GM10248 (cell line): ENCODE results near the gene FSD1.

Source experiments
- CTCF ChIA-PET: fragments of 300-600 bp; sonication (Branson Sonifier 250); formaldehyde crosslinking; extraction: SDS; loops from one replicate; lab custom pipeline; 2021; ENCODE audit warnings: antibody characterized with exemption; lab: Yijun Ruan, JAX
- POLR2A ChIA-PET: fragments of 350-650 bp; sonication (Branson Sonifier 250); formaldehyde crosslinking; extraction: SDS; loops from one replicate; lab custom pipeline; 2020; ENCODE audit warnings: antibody characterized with exemption; lab: Yijun Ruan, JAX
- DNase-seq: peaks from one replicate; pipeline ENCODE4 v3.0.0; 2012; ENCODE audit errors: extremely low spot score
- CTCF ChIP-seq: IDR thresholded peaks from 2 replicates; pipeline ENCODE4 v1.5.1; 2012; ENCODE audit warnings: mild to moderate bottlenecking, low read depth; ENCODE audit errors: extremely low read depth, missing control alignments, control extremely low read depth

The FSD1 gene

GRCh38 chr19:4323692-4324091 is 19.3 kb downstream of the FSD1 start:
- CTCF ChIA-PET = interaction anchor here (1.6 to 4.9 kb wide), 4 partner anchors 13 to 78 kb away, joined by 4 to 28 read pairs (median 10); partner anchors contain the start of genes CHAF1A and SH3GL1
- TF ChIP-seq CTCF = no peak
- no peak for DNase-seq
- POLR2A ChIA-PET = interaction anchor here (1.6 kb wide), 1 partner anchor 19 kb away, joined by 3 read pairs; the partner anchor contains the start of gene MPND

- ChIA-PET CTCF (interaction anchor here (1.6 to 4.5 kb wide), 3 partner anchors 13 to 77 kb away, joined by 4 to 16 read pairs (median 5); partner anchors contain the start of genes CHAF1A and SH3GL1), POLR2A (interaction anchor here (1.6 kb wide), 1 partner anchor 19 kb away, joined by 3 read pairs; the partner anchor contains the start of gene MPND)
- no peak for TF ChIP-seq CTCF
- no peak for DNase-seq
These were observed 19.8 kb downstream of the FSD1 start for GRCh38 chr19:4324228-4324627.

GRCh38 chr19:4326215-4326836 is 21.9 kb downstream of the FSD1 start:
- POLR2A ChIA-PET = no interaction called here
- TF ChIP-seq CTCF = no peak
- peak; percentile 5 for DNase-seq
- CTCF ChIA-PET = interaction anchor here (4.5 kb wide), 1 partner anchor 75 kb away, joined by 16 read pairs; the partner anchor contains the start of genes CHAF1A and SH3GL1

- peak; percentile 18 for DNase-seq
- CTCF ChIA-PET = no interaction called here
- no peak for TF ChIP-seq CTCF
- POLR2A ChIA-PET = no interaction called here
These were observed 22.4 kb downstream of the FSD1 start for GRCh38 chr19:4326837-4327251.

GRCh38 chr19:4327252-4327876 is 23.0 kb downstream of the FSD1 start:
- ChIA-PET POLR2A (interaction anchor here (1.2 kb wide), 1 partner anchor 16 kb away, joined by 7 read pairs; the partner anchor contains the start of gene MPND), CTCF (interaction anchor here (1.0 to 1.2 kb wide), 2 partner anchors 16 to 25 kb away, joined by 7 to 9 read pairs; partner anchors contain the start of gene MPND)
- TF ChIP-seq CTCF = no peak
- peak; percentile 75 for DNase-seq

- no peak for TF ChIP-seq CTCF
- POLR2A ChIA-PET = interaction anchor here (0.5 to 1.2 kb wide), 2 partner anchors 15 to 825 kb away, joined by 4 to 7 read pairs; partner anchors contain the start of gene MPND
- CTCF ChIA-PET = interaction anchor here (1.0 to 1.2 kb wide), 2 partner anchors 16 to 25 kb away, joined by 7 to 9 read pairs; partner anchors contain the start of gene MPND
- no peak for DNase-seq
These were observed 23.5 kb downstream of the FSD1 start for GRCh38 chr19:4327877-4328242.
